Middle frontal gyrus (tissue), 1 donor: ENCODE measurements around the gene ADGRV1.

Experiments used
- DNase-seq: peaks from one replicate; pipeline ENCODE4 v3.0.0-alpha.2; 2015; ENCODE audit warnings: low spot score; ENCODE audit errors: extremely low spot score

Gene ADGRV1

DNA sequence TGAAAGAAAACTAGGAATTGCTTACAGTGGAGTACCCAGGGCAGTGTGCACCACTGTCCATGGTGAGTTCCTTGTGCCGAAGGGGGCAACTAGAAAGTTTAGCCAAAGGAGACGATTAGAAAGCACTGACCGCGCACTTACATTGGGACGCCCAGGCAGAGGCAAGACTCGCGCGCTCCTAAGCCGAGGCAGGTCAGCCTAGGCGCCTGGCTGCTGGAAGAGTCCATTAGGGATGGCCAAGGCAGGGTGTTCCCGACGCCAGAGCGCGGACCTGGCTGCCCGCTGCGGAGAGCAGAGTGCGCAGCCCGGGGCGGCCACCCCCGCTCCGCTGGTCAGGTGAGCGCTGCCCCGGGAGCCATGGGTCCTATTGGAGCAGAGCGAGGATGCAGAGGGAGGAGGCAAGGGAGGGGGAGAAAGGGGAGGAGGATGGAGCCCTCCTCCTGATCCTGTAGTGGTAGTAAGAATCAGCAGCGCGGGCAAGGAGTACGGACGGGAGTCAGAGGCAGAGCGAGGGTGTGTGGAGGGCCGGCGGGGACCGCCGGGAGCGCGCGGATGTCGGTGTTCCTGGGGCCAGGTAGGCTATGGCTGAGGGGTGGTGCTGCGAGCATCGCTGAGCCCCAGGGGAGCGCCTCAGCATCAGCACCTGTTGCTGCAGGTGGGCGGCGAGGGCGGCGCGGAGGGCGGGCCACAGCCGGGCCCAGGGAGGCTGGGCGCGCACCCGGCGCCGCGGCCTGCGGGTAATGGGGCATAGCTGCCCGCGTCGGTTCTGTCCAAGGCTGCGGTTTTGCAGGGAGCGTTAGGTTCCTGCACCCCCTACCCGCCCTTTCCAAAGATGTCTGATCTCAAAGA, at the start of gene ADGRV1:
Gene ADGRV1, plus strand, starts transcription at position 454 of the 849 bp plus-strand sequence. Its CDS starts 99 bp downstream, at position 553.
- DNase-seq, result peak; percentile 50

DNA sequence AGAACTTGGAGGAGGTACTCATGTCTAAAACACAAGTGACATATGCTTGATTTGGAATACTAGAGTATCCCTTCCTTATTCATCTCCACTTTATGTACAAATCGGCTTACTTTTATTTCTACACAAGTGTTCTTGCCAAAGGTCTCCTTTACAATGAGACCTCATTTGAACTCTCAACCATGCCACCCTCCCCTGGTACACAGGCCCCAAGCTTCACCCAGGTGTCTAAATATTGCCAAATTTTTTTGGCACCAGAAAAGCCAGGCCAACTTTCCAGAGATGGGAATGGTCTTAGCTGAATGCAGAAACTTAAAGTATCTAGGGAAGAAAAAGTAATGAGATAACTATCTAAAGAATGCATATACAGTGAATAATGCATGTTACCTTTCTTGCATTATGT, 48.2 kb upstream of the ADGRV1 start:
- DNase-seq, result no peak

DNA sequence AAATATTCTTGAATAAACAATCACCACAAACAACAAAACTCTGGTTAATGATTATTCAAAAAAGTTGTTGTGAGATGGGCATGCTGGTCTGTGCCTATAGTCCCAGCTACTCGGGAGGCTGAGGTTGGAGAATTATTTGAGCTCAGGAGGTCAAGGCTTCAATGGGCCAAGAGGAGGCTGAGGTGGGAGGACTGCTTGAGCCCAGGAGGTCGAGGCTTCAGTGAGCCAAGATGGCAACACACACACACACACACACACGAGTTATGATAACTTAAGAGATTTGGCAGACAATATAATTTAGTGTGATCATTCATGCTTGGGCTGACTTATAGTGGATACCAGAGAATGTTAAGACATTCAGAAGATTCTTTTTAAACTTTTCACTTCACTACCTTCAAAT, 44.1 kb upstream of the ADGRV1 start:
- DNase-seq, result no peak

DNA sequence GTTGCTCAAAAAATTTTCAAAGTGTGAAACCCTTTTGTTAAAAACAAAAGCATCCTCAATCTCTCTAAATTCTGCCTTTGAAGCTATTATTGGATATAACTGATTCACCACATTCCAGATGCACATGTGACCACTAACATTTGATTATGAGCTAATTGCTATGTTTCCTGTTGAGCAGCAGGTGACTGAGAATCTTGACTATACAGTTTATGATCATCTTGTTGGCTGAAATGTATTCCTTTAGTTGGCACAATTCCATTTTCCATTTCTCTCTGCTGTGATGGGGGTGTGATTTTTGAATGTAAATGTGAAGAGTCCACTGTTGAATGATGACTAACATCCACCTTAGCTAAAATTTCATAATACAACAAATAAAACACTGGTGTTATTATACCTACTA, 39.9 kb upstream of the ADGRV1 start:
- DNase-seq, result no peak

- no peak for DNase-seq
Observed at GRCh38 chr5:90519081-90519480, 39.5 kb upstream of the ADGRV1 start.

DNA sequence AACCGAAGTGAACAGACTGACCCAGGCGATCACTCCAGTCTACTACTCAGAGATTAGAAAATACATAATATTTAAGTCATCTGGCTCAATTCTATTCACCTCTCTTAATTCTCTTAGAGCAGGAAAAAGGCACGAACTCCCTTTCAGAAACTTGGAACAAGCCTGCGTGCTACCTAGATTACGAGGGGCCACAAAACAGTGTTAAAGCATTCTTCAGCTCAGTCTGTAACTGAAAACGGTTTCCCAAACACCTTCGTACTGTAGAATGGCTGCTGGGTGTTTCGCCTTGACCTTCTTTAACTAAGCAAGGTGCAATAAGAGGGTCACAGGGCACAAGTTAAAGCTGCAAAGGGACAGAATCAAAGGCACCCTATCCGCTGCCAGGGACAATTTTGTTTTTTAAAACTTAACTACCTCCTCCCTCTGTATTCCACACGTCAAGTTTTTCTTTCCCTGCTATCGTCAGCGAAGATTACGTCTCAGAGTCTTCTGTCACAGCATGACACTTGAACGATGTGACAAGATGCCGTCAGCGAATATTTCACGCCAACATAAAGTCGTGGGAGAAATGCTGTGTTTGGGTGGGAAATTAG, 29.9 kb upstream of the ADGRV1 start:
- no peak for DNase-seq

- DNase-seq, result peak; percentile 89
Observed at GRCh38 chr5:90529194-90529938, 29.2 kb upstream of the ADGRV1 start, which contains the start of gene LYSMD3. LYSMD3 (minus strand) TSS chr5:90529584; CDS start chr5:90525289, 4,295 bp downstream.

GRCh38 chr5:90529939-90530677, 28.5 kb upstream of the ADGRV1 start:
- DNase-seq, result peak; percentile 58

DNA sequence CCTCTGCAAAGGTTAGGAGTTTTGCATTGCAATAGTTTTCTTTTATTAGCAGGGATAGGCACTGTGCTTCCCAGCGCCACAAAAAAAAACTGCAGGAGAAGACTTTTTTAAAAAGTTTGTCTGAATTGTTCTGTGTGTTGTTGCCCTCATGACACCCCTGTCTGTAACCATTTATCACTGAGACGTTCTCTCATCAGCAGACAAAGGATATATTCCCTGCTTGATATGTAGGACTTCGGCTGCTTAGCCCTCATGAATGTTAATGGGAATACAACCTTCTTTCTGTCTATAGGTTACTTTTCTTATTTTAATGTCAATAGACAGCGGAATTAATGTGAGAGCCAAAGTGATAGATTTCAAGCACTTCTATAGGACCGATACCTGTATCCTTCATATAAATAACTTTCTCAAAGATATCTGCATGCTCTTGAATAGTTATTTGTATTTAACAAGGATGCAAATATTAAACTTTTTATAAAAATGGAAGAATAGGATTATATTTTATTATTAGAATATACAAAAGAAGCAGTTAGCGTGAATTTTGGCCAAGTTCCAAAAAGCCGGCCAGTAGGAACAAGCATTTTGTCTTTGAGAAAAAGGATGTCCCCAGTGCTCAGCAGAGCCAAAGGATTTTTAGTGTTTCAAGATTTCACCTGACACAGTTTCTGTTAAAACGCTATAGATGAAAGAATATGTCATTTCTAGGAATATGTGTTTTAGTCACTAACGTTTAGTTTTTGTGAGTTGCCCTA, 27.7 kb upstream of the ADGRV1 start:
- DNase-seq, result no peak

DNA sequence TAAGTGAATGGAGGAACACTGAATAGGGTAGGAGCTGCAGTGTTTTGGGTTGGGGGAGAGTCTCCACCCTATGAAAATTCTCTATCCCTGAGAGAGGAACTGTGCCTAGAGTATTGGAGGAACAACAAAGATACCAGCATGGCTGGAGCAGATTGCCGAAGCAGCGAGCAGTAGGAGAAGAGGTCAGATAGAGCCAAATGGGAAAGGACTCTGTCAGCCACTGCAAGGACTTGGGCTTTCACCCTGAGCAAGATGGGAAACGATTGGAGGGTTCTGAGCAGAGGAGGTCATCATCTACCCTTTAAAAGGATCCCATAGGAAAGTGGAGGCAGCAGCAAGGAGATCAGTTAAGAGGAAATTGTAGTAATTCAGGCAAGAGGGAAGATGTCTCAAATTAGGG, 24.8 kb upstream of the ADGRV1 start:
- DNase-seq, result no peak

- no peak for DNase-seq
Observed at GRCh38 chr5:90534922-90535321, 23.7 kb upstream of the ADGRV1 start.

GRCh38 chr5:90542827-90543519, 15.6 kb upstream of the ADGRV1 start:
- no peak for DNase-seq

GRCh38 chr5:90545511-90545910, 13.1 kb upstream of the ADGRV1 start:
- no peak for DNase-seq

GRCh38 chr5:90546216-90546837, 12.3 kb upstream of the ADGRV1 start:
- DNase-seq, result no peak

DNA sequence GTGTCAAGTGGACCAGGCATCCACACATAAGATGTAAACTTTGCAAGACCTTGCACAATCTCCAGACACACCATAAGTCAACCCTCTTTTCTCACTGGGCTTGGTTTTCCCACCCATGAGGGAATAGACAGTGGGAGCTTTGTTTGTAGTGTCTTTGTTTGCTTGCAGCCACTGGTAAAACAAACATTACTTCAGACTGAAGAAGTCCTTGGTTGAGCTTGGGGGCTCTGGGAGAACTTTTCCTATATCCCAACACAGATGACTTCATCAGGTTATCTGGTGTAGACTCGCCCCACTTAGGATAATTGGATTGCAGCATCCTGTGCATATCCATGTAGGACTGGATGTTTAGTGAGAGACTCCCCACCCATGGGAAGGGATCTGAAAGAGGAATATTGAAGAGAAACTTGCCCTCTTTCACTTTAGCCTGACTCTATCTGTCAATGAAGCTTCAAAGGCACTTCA, 11.5 kb upstream of the ADGRV1 start:
- no peak for DNase-seq

DNA sequence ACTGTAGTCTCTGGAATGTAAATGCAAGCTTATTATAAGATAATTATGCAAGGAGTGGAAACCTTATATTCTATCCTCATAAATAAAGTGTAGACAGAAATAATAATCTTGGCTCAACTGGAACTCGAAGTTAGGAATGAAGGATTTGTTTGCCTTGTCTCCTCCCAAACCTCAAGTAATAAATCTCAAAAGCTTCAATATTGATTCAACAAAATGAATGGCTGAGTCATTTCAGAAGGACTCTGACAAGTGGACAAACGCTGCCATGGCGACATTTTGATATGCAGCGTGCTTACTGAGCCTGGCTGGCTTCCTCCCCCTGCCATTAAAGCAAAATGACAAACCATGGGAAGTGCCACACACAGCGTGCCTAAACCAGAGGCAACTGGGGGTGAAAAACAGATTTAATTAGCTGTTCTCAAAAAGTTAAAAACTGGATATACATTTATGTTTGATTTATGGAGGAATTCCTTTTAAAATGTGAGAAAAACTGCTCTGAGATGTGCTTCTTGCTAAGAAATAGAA, 10.5 kb upstream of the ADGRV1 start:
- DNase-seq, result no peak

DNA sequence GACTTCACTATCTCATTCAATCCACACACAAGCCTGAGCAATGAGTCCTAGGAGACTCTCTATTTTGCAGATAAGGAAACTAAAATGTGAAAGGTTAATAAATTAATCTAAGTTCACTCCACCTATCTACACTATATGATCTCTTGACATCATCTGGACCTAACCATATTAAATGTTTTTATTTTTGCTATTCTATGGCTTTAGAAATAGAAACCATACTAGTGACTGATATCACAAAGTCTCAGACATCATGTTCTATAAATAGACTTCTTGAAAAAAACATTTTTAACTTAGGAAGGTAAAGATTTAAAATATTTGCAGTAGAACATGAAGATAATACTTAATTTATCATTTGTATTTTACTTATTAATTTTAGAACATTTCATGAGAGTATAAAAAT, 9.4 kb upstream of the ADGRV1 start:
- DNase-seq, result no peak

GRCh38 chr5:90549729-90550275, 8.8 kb upstream of the ADGRV1 start:
- DNase-seq, result no peak

GRCh38 chr5:90550963-90551362, 7.6 kb upstream of the ADGRV1 start:
- DNase-seq, result no peak
